K562 (cell line): Measurements from ENCODE around the gene ZMIZ1. TPM values are rescaled to one million over a fixed set of nuclear protein-coding genes. Genes with fewer than 3 reads are reported as not detected.

Source experiments
- CCAR2 ChIP-seq: fragments of 200-400 bp; formaldehyde crosslinking; IDR thresholded peaks from 2 replicates; pipeline ENCODE4 v1.6.1; 2017; ENCODE audit warnings: mild to moderate bottlenecking, low read depth, low read length
- CTBP1 ChIP-seq: fragments of 450-650 bp; IDR thresholded peaks from 2 replicates; pipeline ENCODE4 v1.6.1; 2016; ENCODE audit warnings: borderline replicate concordance
- HEY1 ChIP-seq: fragments of 250-450 bp; sonication (Bioruptor Pico); IDR thresholded peaks from 2 replicates; pipeline ENCODE4 v1.5.0; 2020; ENCODE audit warnings: mild to moderate bottlenecking, moderate library complexity, borderline replicate concordance
- IFI16 ChIP-seq: fragments of 250-450 bp; sonication (Bioruptor Pico); IDR thresholded peaks from 2 replicates; pipeline ENCODE4 v2.1.2; 2022; ENCODE audit warnings: mild to moderate bottlenecking, inconsistent platforms
- IRF2 ChIP-seq: sonication (generic); formaldehyde crosslinking; IDR thresholded peaks from 2 replicates; pipeline ENCODE4 v1.8.1; 2022; ENCODE audit warnings: mild to moderate bottlenecking, missing genetic modification reagents
- MAZ ChIP-seq, 2 experiments: fragments of 450-650 bp in 1 of 2; sonication (generic) in 1 of 2; formaldehyde crosslinking; IDR thresholded peaks in 1 of 2; conservative IDR thresholded peaks in 1 of 2; 2 replicates each; pipeline versions ENCODE4 v1.4.0 to v1.5.0; 2020; ENCODE audit warnings: mild to moderate bottlenecking in 1 of 2, missing genetic modification reagents in 1 of 2
- MTA2 ChIP-seq: fragments of 450-650 bp; IDR thresholded peaks from 2 replicates; pipeline ENCODE4 v1.6.1; 2016; ENCODE audit warnings: low read depth
- MYC ChIP-seq, 2 experiments: fragments of 250-450 bp in 1 of 2; sonication (Bioruptor Pico) in 1 of 2; IDR thresholded peaks; 2 replicates each; pipeline versions ENCODE4 v1.5.1 to v1.6.1; 2012 to 2021; ENCODE audit warnings: low read depth in 2 of 2, borderline replicate concordance in 1 of 2, improper control_type of control experiment in 1 of 2, low read length in 1 of 2, mild to moderate bottlenecking in 1 of 2, moderate library complexity in 1 of 2
- NBN ChIP-seq: fragments of 450-650 bp; IDR thresholded peaks from 2 replicates; pipeline ENCODE4 v1.6.1; 2016; ENCODE audit warnings: low read depth, mild to moderate bottlenecking
- NFIC ChIP-seq: fragments of 450-650 bp; IDR thresholded peaks from 2 replicates; pipeline ENCODE4 v1.6.1; 2017; ENCODE audit warnings: mild to moderate bottlenecking, inconsistent platforms
- PHB2 ChIP-seq: fragments of 450-650 bp; IDR thresholded peaks from 2 replicates; pipeline ENCODE4 v1.6.1; 2017; ENCODE audit warnings: low read depth
- PYGO2 ChIP-seq: fragments of 450-650 bp; IDR thresholded peaks from 2 replicates; pipeline ENCODE4 v1.6.1; 2016; ENCODE audit warnings: mild to moderate bottlenecking, missing genetic modification characterization, moderate library complexity, missing compliant biosample characterization
- SMAD4 ChIP-seq: fragments of 250-450 bp; sonication (Bioruptor Pico); conservative IDR thresholded peaks from 2 replicates; pipeline ENCODE4 v1.8.0; 2021; ENCODE audit warnings: inconsistent platforms, mild to moderate bottlenecking, moderate library complexity
- TRIM24 ChIP-seq, 2 experiments: fragments of 450-650 bp; IDR thresholded peaks; 2 replicates each; pipeline ENCODE4 v1.6.1; 2016
- XRCC4 ChIP-seq: IDR thresholded peaks from one replicate; pipeline ENCODE4 v1.6.1; 2011; ENCODE audit not compliant: insufficient read depth, insufficient read length; ENCODE audit errors: extremely low read depth
- ZNF274 ChIP-seq: IDR thresholded peaks from 2 replicates; pipeline ENCODE4 v1.6.1; 2011; ENCODE audit warnings: low read depth, mild to moderate bottlenecking, low read length, moderate library complexity, borderline replicate concordance
- ZNF77 ChIP-seq: fragments of 250-450 bp; sonication (Bioruptor Pico); IDR thresholded peaks from 2 replicates; pipeline ENCODE4 v1.5.0; 2020
- polyA plus RNA-seq, 8 experiments: library from polyadenylated mRNA; depleted of rRNA in 4 of 8; stranded (reverse) in 5 of 8; unstranded in 3 of 8; fragments of >200 nt; fragmentation: Nextera tagmentation in 2 of 8; fragmentation: Illumina TruSeq in 1 of 8; extraction: Ambion mirVana in 2 of 8; extraction: Trizol in 1 of 8; gene quantifications; 2 replicates each; pipeline versions ENCODE4 v1.2.1 to v1.2.3, GENCODE V29; 2011 to 2014; ENCODE audit warnings: inconsistent platforms in 1 of 8, missing spikeins in 1 of 8
- total RNA-seq, 7 experiments: library from RNA; depleted of rRNA in 6 of 7; stranded (reverse); fragments of >200 nt in 6 of 7; fragmentation: Illumina TruSeq in 2 of 7; extraction: Trizol in 2 of 7; gene quantifications; 2 replicates each; pipeline versions ENCODE4 v1.2.1 to v1.2.3, GENCODE V29; 2011 to 2021; ENCODE audit warnings: low replicate concordance in 1 of 7
- TF ChIP-seq, protein P1 (sequence below): fragments of 200-400 bp; formaldehyde crosslinking; IDR thresholded peaks from 2 replicates; pipeline ENCODE4 v1.6.1; 2017; ENCODE audit warnings: mild to moderate bottlenecking, low read depth, low read length, moderate library complexity
- TF ChIP-seq, protein P2 (sequence below): conservative IDR thresholded peaks from 2 replicates; pipeline ENCODE4 v1.6.1; 2011; ENCODE audit warnings: low read depth, mild to moderate bottlenecking, low read length; ENCODE audit not compliant: control insufficient read depth
- TF ChIP-seq, protein P3 (sequence below): IDR thresholded peaks from 2 replicates; pipeline ENCODE4 v1.6.1; 2012; ENCODE audit warnings: low read depth, low read length, improper control_type of control experiment, borderline replicate concordance
- TF ChIP-seq, protein P4 (sequence below): IDR thresholded peaks from 3 replicates; pipeline ENCODE4 v1.6.1; 2011; ENCODE audit warnings: borderline replicate concordance, mild to moderate bottlenecking, moderate library complexity; ENCODE audit not compliant: insufficient read length; ENCODE audit errors: extremely low read depth

Gene ZMIZ1
- total and polyA plus RNA-seq, 9 of the 15 experiments (the other 6 are each of a cell fraction or from before 2014, with no cell fraction given) = 1.0 to 37.3 (median 4.3) TPM

DNA sequence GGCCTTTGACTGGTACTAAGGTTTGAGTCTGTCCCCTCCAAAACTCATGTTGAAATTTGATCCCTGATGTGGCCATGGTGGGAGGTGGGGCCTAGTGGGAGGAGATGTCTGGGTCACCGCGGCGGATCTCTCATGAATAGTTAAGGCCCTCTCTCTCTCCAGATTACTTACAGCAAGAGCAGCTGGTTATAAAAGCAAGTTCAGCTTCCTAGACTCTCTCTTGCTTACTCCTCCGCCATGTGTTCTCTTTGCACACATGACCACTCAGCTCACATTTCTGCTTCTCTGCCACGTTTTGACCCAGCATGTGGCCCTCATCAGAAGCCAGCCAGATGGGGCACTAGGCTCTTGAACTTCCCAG, 29.9 kb upstream of the ZMIZ1 start (continued):
- TF ChIP-seq HEY1 (CRISPR knock-in tag) (no peak), ZNF77 (no peak), TRIM24 (IDR thresholded peaks at IDR 0.05) (no peak), IFI16 (CRISPR knock-in tag) (no peak), PYGO2 (no peak), SMAD4 (CRISPR knock-in tag) (peak; percentile 73), MYC (IDR thresholded peaks at IDR 0.05; ENCODE audit: low read depth, low read length) (peak; percentile 68), MYC (CRISPR knock-in tag; IDR thresholded peaks at IDR 0.05; ENCODE audit: borderline replicate concordance, low read depth) (no peak), CCAR2 (no peak), PHB2 (no peak), IRF2 (no peak), NFIC (no peak), MAZ (CRISPR knock-in tag; conservative IDR thresholded peaks at IDR 0.05 in 1 of 2, IDR thresholded peaks at IDR 0.05 in 1 of 2) (no peak), MTA2 (no peak), NBN (no peak), XRCC4 (no peak), ZNF274 (no peak), CTBP1 (no peak; the same call in 1 of the 2 replicates)
- TF ChIP-seq, protein P1, sequence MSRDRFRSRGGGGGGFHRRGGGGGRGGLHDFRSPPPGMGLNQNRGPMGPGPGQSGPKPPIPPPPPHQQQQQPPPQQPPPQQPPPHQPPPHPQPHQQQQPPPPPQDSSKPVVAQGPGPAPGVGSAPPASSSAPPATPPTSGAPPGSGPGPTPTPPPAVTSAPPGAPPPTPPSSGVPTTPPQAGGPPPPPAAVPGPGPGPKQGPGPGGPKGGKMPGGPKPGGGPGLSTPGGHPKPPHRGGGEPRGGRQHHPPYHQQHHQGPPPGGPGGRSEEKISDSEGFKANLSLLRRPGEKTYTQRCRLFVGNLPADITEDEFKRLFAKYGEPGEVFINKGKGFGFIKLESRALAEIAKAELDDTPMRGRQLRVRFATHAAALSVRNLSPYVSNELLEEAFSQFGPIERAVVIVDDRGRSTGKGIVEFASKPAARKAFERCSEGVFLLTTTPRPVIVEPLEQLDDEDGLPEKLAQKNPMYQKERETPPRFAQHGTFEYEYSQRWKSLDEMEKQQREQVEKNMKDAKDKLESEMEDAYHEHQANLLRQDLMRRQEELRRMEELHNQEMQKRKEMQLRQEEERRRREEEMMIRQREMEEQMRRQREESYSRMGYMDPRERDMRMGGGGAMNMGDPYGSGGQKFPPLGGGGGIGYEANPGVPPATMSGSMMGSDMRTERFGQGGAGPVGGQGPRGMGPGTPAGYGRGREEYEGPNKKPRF = no peak
- TF ChIP-seq, protein P2, sequence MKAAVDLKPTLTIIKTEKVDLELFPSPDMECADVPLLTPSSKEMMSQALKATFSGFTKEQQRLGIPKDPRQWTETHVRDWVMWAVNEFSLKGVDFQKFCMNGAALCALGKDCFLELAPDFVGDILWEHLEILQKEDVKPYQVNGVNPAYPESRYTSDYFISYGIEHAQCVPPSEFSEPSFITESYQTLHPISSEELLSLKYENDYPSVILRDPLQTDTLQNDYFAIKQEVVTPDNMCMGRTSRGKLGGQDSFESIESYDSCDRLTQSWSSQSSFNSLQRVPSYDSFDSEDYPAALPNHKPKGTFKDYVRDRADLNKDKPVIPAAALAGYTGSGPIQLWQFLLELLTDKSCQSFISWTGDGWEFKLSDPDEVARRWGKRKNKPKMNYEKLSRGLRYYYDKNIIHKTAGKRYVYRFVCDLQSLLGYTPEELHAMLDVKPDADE = no peak
- TF ChIP-seq, protein P3, sequence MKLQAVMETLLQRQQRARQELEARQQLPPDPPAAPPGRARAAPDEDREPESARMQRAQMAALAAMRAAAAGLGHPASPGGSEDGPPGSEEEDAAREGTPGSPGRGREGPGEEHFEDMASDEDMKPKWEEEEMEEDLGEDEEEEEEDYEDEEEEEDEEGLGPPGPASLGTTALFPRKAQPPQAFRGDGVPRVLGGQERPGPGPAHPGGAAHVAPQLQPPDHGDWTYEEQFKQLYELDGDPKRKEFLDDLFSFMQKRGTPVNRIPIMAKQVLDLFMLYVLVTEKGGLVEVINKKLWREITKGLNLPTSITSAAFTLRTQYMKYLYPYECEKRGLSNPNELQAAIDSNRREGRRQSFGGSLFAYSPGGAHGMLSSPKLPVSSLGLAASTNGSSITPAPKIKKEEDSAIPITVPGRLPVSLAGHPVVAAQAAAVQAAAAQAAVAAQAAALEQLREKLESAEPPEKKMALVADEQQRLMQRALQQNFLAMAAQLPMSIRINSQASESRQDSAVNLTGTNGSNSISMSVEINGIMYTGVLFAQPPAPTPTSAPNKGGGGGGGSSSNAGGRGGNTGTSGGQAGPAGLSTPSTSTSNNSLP = no peak
- TF ChIP-seq, protein P4, sequence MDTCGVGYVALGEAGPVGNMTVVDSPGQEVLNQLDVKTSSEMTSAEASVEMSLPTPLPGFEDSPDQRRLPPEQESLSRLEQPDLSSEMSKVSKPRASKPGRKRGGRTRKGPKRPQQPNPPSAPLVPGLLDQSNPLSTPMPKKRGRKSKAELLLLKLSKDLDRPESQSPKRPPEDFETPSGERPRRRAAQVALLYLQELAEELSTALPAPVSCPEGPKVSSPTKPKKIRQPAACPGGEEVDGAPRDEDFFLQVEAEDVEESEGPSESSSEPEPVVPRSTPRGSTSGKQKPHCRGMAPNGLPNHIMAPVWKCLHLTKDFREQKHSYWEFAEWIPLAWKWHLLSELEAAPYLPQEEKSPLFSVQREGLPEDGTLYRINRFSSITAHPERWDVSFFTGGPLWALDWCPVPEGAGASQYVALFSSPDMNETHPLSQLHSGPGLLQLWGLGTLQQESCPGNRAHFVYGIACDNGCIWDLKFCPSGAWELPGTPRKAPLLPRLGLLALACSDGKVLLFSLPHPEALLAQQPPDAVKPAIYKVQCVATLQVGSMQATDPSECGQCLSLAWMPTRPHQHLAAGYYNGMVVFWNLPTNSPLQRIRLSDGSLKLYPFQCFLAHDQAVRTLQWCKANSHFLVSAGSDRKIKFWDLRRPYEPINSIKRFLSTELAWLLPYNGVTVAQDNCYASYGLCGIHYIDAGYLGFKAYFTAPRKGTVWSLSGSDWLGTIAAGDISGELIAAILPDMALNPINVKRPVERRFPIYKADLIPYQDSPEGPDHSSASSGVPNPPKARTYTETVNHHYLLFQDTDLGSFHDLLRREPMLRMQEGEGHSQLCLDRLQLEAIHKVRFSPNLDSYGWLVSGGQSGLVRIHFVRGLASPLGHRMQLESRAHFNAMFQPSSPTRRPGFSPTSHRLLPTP = no peak
